ENCODE results near the gene CCL3. TPM values are rescaled to one million over a fixed set of nuclear protein-coding genes. Genes with fewer than 3 reads are reported as not detected.

Gene CCL3
- polyA plus RNA-seq, 3 donors: 161 to 328 (median 190) TPM

DNA sequence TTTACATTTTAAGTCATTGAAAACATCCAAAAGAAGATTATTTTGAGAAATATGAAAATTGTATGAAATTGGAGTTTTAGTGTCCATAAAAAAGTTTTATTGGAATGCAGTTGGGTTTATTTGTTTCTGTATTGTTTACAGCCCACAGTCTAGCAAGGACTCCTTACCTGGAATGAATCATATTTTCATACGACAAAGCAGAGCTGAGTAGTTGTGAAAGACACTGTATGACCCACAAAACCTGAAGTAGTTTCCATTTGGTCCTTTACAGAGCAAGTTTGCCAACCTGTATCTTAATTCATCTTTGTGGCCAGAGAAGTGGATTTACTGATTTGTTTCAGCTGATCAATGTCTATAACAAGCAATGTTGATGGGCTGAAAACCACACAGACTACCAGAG lies 15.6 kb downstream of the CCL3 start:
- Mint-ChIP-seq H3K27ac (no peak overlapping the region), H3K27me3 (ENCODE audit: low read depth in 3 of 3) (peaks cover 0 to 2% (median 0%) of the 10 kb centered on the region in 3 donors), H3K4me1 (peaks cover 14% of the 10 kb centered on the region), H3K36me3 (no peaks in the 10 kb centered on the region), H3K9me3 (peaks cover 0 to 3% (median 0%) of the 10 kb centered on the region in 7 donors), H3K4me3 (no peak overlapping the region)
- intact Hi-C loops (cut with micrococcal nuclease): loop anchor here in 1 of 2 donors (5.0 to 10.0 kb wide), 3 partner anchors 60 to 97 kb away; partner anchors contain the start of gene CCL23
- no peak for DNase-seq
- Histone ChIP-seq H3K27me3 (ENCODE audit: control insufficient read depth in 2 of 2, insufficient read depth in 2 of 2, low read length in 2 of 2) (no peaks in the 10 kb centered on the region), H3K9me3 (replicated peaks in 1 of 2; ENCODE audit: control insufficient read depth in 1 of 2, insufficient read depth in 1 of 2, low read length in 2 of 2) (peaks cover 3 to 4% of the 10 kb centered on the region in 2 donors), H4K20me1 (ENCODE audit: insufficient read depth, low read length) (no peaks in the 10 kb centered on the region), H3K79me2 (ENCODE audit: insufficient read depth, low read length) (no peaks in the 10 kb centered on the region), H3K9ac (ENCODE audit: insufficient read depth, low read length, poor library complexity, severe bottlenecking) (no peak overlapping the region), H3K27ac (ENCODE audit: low read depth in 1 of 2, low read length in 2 of 2) (no peak overlapping the region), H3K36me3 (replicated peaks in 1 of 2; ENCODE audit: control insufficient read depth in 1 of 2, insufficient read depth in 2 of 2, low read length in 2 of 2) (no peaks in the 10 kb centered on the region), H3K4me3 (replicated peaks in 1 of 3; ENCODE audit: low read depth in 2 of 3, low read length in 3 of 3) (no peak overlapping the region), H3K4me2 (replicated peaks; ENCODE audit: extremely low read depth, low read length, poor library complexity, severe bottlenecking) (no peak overlapping the region), H3K4me1 (ENCODE audit: control insufficient read depth in 1 of 2, insufficient read depth in 2 of 2, low read length in 2 of 2) (peaks cover 6 to 7% of the 10 kb centered on the region in 2 donors), H2AFZ (ENCODE audit: insufficient read depth, low read depth, low read length, poor library complexity, severe bottlenecking) (no peak overlapping the region)
- no CpG with 5 or more reads among the region's 1 CpG for WGBS (ENCODE audit: insufficient coverage)
- TF ChIP-seq, protein P1, sequence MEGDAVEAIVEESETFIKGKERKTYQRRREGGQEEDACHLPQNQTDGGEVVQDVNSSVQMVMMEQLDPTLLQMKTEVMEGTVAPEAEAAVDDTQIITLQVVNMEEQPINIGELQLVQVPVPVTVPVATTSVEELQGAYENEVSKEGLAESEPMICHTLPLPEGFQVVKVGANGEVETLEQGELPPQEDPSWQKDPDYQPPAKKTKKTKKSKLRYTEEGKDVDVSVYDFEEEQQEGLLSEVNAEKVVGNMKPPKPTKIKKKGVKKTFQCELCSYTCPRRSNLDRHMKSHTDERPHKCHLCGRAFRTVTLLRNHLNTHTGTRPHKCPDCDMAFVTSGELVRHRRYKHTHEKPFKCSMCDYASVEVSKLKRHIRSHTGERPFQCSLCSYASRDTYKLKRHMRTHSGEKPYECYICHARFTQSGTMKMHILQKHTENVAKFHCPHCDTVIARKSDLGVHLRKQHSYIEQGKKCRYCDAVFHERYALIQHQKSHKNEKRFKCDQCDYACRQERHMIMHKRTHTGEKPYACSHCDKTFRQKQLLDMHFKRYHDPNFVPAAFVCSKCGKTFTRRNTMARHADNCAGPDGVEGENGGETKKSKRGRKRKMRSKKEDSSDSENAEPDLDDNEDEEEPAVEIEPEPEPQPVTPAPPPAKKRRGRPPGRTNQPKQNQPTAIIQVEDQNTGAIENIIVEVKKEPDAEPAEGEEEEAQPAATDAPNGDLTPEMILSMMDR (IDR thresholded peaks at IDR 0.05): no peak

DNA sequence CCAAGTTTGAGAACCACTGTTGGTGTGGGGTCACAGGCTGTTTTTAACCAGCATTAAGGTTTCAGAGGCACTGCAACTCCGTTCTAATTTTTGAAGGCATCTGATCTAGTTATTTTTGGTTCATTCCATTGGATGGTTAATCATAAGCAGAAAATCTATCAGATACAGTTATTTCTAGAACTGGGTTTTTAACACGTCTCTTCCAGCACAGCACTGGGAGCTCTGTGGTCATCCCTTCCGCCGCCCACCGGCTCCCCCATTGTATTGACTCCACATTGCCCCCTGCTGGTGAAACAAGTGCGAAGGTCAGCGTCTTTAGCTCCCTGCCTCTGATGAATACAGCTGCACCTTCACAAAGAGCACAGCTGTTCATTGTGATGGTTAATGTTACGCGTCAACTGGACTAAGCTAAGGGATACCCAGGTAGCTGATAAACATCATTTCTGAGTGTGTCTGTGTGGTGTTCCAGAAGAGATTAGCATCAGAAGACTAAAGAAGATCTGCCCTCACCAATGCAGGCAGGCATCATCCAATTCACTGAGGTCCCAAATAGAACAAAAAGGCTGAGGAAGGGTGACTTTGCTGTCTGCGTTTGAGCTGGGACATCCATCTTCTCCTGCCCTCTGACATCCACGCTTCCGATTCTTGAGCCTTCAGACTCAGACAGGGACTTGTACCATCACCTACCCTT lies 17.4 kb downstream of the CCL3 start:
- peak overlapping the region in 1 of 7 donors; percentile 11 for H3K27ac Mint-ChIP-seq

More for the DNA sequence above, 17.4 kb downstream of the CCL3 start:
- intact Hi-C loops (cut with micrococcal nuclease): loop anchor here in 1 of 2 donors (5.0 to 10.0 kb wide), 3 partner anchors 58 to 95 kb away; partner anchors contain the start of gene CCL23
- H3K27ac ChIP-seq (ENCODE audit: low read depth in 1 of 2, low read length in 2 of 2): no peak overlapping the region
- peaks cover 3 to 4% of the 10 kb centered on the region in 2 donors for H3K9me3 ChIP-seq (replicated peaks in 1 of 2; ENCODE audit: control insufficient read depth in 1 of 2, insufficient read depth in 1 of 2, low read length in 2 of 2)
- no peaks in the 10 kb centered on the region for H4K20me1 ChIP-seq (ENCODE audit: insufficient read depth, low read length)
- H3K4me3 Mint-ChIP-seq: no peak overlapping the region
- peaks cover 6 to 7% of the 10 kb centered on the region in 2 donors for H3K4me1 ChIP-seq (ENCODE audit: control insufficient read depth in 1 of 2, insufficient read depth in 2 of 2, low read length in 2 of 2)
- peak overlapping the region; percentile 22 for H2AFZ ChIP-seq (ENCODE audit: insufficient read depth, low read depth, low read length, poor library complexity, severe bottlenecking)
- no peak overlapping the region for H3K4me3 ChIP-seq (replicated peaks in 1 of 3; ENCODE audit: low read depth in 2 of 3, low read length in 3 of 3)
- TF ChIP-seq, protein P1 (IDR thresholded peaks at IDR 0.05): peak; percentile 92
- H3K79me2 ChIP-seq (ENCODE audit: insufficient read depth, low read length): no peaks in the 10 kb centered on the region
- H3K9ac ChIP-seq (ENCODE audit: insufficient read depth, low read length, poor library complexity, severe bottlenecking): no peak overlapping the region
- H3K4me2 ChIP-seq (replicated peaks; ENCODE audit: extremely low read depth, low read length, poor library complexity, severe bottlenecking): no peak overlapping the region
- no peaks in the 10 kb centered on the region for H3K27me3 ChIP-seq (ENCODE audit: control insufficient read depth in 2 of 2, insufficient read depth in 2 of 2, low read length in 2 of 2)
- peaks cover 0 to 3% (median 0%) of the 10 kb centered on the region in 7 donors for H3K9me3 Mint-ChIP-seq
- peaks cover 0 to 4% (median 0%) of the 10 kb centered on the region in 3 donors for H3K27me3 Mint-ChIP-seq (ENCODE audit: low read depth in 3 of 3)
- WGBS (ENCODE audit: insufficient coverage): 41% methylated on average over 7 of the region's 12 CpGs
- H3K36me3 Mint-ChIP-seq: no peaks in the 10 kb centered on the region
- peak; percentile 39 to 74 (median 58) for DNase-seq
- H3K36me3 ChIP-seq (replicated peaks in 1 of 2; ENCODE audit: control insufficient read depth in 1 of 2, insufficient read depth in 2 of 2, low read length in 2 of 2): no peaks in the 10 kb centered on the region
- H3K4me1 Mint-ChIP-seq: peaks cover 14% of the 10 kb centered on the region
